SHP77 (cell line): ENCODE results near the gene TOP3A.
A peak's percentile ranks its signal among the peaks of the same experiment; 100 is the strongest.
"Not testable (repeated sequence)": the region's sequence is repeated elsewhere in the genome, so short reads cannot be mapped to it uniquely, and the experiment has no call there.

ENCODE experiments used
- DNase-seq, 2 experiments: peaks; one replicate each; lab custom pipeline; 2025; lab: John Stamatoyannopoulos, UW

The TOP3A gene

GRCh38 chr17:18314731-18315561 lies at the start of gene TOP3A, which contains the start of gene SMCR8:
Gene TOP3A (minus strand): TSS chr17:18314994. CDS start chr17:18314778, 216 bp downstream.
Gene SMCR8 (plus strand): TSS chr17:18315293. CDS start chr17:18315790, 497 bp downstream.
- DNase-seq: peak; percentile 99 to 100

DNA sequence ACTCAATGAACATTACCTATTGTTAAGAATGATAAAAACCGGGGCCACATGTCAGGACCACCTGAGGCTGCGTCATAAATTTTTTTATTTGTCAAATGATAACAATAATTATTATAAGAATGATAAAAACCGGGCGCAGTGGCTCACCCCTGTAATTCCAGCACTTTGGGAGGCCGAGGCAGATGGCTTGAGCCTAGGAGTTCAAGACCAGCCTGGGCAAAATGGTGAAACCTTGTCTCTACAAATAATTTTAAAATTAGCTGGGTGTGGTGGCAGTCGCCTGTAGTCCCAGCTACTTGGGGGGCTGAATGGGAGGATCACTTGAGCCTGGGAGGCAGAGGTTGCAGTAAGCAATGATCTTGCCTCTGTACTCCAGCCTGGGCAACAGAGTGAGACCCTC lies 49.4 kb upstream of the TOP3A start:
- no peak for DNase-seq

DNA sequence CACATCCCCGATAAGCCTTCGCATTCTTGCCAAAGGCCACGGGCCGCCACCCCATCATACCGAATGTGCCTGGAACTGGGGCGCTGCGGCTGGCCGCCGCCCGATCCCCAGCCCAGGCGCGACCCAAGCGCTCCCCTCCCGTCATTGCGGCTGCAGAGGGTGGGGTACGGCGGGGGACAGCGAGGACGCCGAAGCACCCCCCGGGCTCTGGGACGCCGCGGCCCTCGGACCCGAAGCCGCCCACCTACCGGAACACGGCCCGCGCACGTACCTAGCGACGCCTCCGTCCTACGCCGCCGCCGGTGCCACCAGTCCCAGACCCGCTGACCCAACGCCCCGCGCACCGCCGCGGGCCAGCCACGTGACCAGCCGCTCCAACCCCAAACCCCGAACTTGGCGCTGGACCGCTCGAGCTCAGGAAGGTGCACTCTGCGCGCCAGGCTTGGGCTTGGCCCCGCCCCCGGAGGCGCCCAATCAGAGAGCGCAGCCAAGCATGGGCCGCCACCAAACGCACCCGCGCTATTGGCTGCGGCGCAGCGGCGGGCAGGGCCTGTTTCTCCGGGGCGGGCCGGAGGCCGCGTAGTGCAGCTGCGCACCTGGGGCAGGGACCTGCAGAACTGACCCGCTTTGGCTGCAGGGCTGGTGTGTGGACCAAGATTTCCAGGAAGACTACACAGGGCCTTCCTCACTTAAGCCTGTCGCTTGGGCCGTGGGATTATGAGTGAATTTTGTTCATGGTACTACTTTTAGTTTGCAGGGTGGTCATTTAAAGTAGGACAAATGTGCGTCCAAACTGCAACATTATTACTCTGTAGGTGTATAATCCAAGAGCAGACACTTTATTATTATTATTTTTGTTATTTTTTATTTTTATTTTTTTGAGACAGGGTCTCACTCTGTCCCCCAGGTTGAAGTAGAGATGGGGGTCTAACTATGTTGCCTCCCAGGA lies 48.6 kb upstream of the TOP3A start, which contains the start of gene SHMT1:
SHMT1 (minus strand) TSS at position 450 of the 949 bp plus-strand sequence. CDS start 7,569 bp downstream, outside the sequence.
- peak; percentile 97 to 98 for DNase-seq

- peak in 1 of 2 experiments; percentile 31 for DNase-seq
These were observed 47.9 kb upstream of the TOP3A start for GRCh38 chr17:18362698-18363100.

GRCh38 chr17:18361837-18362697 lies 47.3 kb upstream of the TOP3A start:
- DNase-seq: no peak

DNA sequence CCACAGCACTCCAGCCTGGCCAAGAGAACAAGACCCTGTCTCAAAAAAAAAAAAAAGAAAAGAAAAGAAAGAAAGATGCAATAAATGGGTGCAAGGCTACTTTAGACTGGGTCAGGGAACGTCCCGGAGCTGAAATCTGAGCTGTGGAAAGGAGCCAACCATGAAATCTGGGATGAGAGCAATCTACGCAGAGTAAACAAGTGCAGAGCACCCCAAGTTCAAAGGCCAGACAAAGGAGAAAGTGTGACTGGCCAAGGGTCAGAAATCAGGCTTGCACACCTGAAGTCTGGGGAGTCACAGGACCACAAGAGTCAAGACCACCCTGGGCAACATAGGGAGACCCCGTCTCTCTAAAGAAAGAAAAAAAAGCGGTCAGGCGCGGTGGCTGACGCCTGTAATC lies 45.7 kb upstream of the TOP3A start:
- no peak for DNase-seq

DNA sequence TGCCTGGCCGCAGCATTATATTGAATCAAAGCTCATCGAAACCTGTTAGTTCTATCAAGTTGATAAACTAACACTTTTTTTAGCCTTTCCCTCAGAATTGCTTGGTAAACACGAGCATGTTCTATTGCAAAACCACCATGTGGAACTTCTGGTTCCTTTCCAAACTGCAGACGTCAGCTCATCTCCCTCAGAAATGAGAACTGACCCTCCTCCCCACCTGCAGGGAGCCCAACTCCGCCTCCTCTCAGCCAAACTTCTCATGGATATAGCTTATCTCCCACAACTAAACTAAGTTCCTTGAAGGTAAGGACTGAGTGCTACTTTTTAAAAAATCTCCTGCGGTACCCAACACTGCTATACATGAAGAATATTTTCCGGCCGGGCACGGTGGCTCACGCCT lies 41.8 kb upstream of the TOP3A start:
- DNase-seq: no peak

DNA sequence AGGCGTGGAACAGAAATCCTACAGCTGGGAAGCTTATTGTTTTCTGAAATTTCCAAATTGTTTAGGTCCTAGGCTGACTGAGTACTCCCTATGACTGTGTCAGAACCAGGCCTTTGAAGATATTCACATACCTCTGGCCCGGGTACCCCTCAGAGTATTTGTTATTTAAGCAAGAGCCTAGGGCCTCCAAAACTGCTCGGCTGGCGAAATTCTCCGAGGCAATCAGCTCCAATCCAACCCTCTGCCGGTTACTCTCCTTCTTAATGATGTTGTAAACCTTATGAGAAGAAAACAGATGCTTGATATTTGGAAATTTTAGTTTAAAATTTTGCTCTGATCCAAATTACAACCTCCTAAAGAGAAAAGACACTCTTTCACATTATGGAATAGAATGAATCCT lies 38.7 kb upstream of the TOP3A start:
- DNase-seq: no peak

- DNase-seq: no peak
These were observed 29.2 kb upstream of the TOP3A start for GRCh38 chr17:18344021-18344420.

GRCh38 chr17:18339933-18340332 lies 25.1 kb upstream of the TOP3A start:
- no peak for DNase-seq

DNA sequence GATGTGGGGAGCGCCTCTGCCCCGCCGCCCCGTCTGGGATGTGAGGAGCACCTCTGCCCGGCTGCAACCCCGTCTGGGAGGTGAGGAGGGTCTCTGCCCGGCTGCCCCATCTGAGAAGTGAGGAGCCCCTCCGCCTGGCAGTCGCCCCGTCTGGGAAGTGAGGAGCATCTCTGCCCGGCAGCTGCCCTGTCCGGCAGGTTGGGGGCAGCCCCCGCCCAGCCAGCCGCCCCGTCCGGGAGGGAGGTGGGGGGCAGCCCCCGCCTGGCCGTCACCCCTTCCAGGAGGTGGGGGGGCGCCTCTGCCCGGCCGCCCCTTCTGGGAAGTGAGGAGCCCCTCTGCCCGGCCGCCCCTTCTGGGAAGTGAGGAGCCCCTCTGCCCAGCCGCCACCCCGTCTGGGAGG lies 23.4 kb upstream of the TOP3A start:
- not testable (repeated sequence) for DNase-seq

GRCh38 chr17:18332909-18333489 lies 18.2 kb upstream of the TOP3A start:
- DNase-seq: no peak

DNA sequence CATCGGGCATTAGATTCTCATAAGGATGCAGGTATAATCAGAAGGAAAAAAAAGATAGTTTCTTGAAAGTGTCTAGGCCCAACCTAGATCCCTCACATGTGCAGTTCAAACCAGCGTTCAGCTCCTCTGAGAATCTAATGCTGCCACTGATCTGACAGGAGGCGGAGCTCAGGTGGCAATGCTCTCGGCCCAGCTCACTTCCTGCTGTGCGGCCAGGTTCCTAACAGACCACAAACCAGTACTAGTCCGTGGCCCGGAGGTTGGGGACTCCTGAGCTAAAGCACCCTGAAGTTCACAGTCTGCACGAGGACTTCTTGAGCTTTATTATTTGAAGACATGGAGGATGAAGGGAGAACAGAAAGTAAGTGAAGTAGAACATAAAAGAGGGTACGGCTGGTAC lies 17.1 kb upstream of the TOP3A start:
- no peak for DNase-seq

DNA sequence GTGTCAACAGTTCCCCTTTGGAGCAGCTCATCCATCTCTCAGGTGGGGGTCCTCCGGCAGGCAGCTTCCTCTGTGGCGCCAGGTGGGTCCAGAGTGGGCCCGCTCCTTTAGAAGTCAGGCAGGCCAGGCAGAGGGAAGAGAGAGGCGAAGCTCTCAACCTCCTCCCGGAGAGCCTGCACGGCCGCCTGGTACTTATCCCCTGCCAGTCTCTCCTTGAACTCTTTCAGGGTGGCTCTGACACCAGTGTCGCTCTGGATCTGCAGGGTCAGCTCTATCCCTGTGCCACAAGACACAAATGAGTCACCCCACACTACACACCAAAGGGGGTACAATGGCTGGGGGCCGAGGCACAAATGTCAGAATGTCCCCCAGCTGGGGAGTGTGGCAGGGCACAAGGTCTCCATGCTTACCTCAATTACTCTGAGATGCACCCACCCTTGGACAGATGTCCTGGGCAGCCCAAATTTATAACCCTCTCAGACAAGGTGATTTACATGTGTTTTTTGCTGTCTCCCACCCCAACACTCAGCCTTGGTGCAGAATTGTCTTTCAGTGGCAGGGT lies 13.9 kb upstream of the TOP3A start:
- DNase-seq: no peak

GRCh38 chr17:18327556-18327955 lies 12.8 kb upstream of the TOP3A start:
- DNase-seq: no peak

- DNase-seq: no peak
These were observed 12.3 kb upstream of the TOP3A start for GRCh38 chr17:18327093-18327492.

DNA sequence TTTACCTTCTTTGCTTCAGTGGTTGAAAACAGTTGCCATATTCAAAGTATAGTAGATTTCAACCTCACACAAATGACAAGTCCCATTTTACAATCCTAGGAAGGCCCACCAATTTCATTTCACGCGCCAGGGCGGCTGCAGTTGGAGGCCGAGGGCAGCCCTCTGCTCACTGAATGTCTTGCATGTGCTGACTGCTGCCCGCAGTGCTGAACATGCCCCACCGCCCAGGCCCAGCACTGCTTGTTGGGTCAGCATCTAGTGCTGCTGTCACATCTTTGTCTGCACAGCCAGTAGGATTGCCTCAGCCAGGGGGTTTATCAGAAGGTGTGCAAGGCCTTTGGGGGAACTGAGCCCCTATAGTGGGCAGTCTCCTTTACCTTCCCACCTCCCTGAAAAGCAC lies 11.8 kb upstream of the TOP3A start:
- DNase-seq: no peak

DNA sequence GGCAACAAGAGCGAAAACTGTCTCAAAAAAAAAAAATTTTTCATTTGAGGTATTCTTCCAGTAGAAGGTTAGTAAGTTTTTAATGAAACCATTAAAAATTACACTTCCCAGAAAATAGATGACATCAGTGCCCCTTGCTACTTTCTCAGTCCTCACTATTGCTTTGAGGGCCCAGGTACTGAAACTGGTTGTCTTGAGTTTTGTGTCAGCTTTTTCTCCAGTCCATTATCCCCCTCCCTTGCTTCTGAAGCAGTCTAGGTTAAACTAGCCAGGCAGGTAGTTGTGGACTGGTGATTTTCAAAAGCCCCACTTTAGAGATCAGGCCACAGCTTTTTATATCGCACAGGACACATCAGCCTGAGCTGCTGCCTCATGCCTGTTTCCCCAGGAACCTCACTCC lies 11.2 kb upstream of the TOP3A start:
- no peak for DNase-seq

DNA sequence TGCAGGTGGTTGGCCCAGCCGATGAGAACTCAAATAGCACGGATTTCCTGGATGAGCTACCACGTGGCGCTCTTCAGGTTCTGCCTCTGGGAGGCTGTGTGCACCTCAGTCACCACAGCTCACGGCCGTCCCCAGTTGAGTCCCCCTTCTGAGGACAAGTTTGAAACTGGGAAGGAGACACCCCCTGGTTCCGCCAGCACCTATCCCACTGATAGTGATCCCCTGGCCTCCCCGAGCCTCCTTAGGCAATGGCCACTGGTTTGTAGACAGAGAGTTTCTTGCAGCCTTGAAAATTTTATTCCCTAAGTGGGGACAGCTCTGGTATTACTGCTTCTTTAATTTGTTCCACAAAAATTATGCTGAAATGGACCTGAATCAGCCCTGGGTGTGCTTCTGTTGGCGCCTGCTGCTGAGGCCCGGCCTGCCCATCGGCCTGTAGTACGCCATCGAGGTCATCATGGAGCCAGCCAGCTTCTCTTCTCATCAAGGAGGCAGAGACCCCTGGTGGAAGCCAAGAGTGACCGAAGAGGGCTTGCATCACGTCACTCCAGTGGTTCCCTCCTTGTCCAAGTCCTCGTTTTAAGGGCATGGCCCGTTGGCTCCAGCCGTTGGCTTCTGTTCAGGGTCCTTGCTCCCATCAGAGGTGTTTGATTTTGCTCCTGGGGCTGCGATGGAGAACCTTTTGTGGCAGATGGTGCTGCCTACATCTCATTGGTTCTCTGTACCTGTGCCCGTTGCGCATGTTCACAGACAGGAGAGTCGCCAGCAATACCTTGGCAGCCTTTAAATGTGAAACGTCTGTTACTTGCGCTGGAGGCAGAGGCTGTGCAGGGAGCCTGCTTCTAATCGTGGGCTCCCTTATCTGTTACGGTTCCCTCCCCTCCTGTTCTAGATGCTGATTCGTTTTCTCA lies 9.6 kb upstream of the TOP3A start:
- peak; percentile 27 to 34 for DNase-seq
